ENCODE results near the gene RELL1.
A peak's percentile ranks its signal among the peaks of the same experiment; 100 is the strongest.

Gene RELL1

GRCh38 chr4:37623125-37623524 is 63.1 kb downstream of the RELL1 start:
- DNase-seq (ENCODE audit: low read depth in 2 of 2) = peak in 1 of 2 donors; percentile 34
- H3K4me3 ChIP-seq (replicated peaks in 1 of 2; ENCODE audit: low read depth in 2 of 2, low read length in 2 of 2) = no peak overlapping the region
- TF ChIP-seq CTCF (IDR thresholded peaks at IDR 0.05; ENCODE audit: low read depth, low read length) = no peak

- no peak for TF ChIP-seq CTCF (IDR thresholded peaks at IDR 0.05; ENCODE audit: low read depth, low read length)
- DNase-seq (ENCODE audit: low read depth in 2 of 2) = peak in 1 of 2 donors; percentile 31
- H3K4me3 ChIP-seq (replicated peaks in 1 of 2; ENCODE audit: low read depth in 2 of 2, low read length in 2 of 2) = no peak overlapping the region
These were observed 66.0 kb downstream of the RELL1 start for GRCh38 chr4:37620176-37620575.

GRCh38 chr4:37615720-37616063 is 70.5 kb downstream of the RELL1 start:
- no peak for TF ChIP-seq CTCF (IDR thresholded peaks at IDR 0.05; ENCODE audit: low read depth, low read length)
- DNase-seq (ENCODE audit: low read depth in 2 of 2) = no peak
- H3K4me3 ChIP-seq (replicated peaks in 1 of 2; ENCODE audit: low read depth in 2 of 2, low read length in 2 of 2) = no peak overlapping the region

- no peak for TF ChIP-seq CTCF (IDR thresholded peaks at IDR 0.05; ENCODE audit: low read depth, low read length)
- DNase-seq (ENCODE audit: low read depth in 2 of 2) = no peak
- H3K4me3 ChIP-seq (replicated peaks in 1 of 2; ENCODE audit: low read depth in 2 of 2, low read length in 2 of 2) = no peak overlapping the region
These were observed 71.0 kb downstream of the RELL1 start for GRCh38 chr4:37615059-37615719.

- TF ChIP-seq CTCF (IDR thresholded peaks at IDR 0.05; ENCODE audit: low read depth, low read length) = no peak
- H3K4me3 ChIP-seq (replicated peaks in 1 of 2; ENCODE audit: low read depth in 2 of 2, low read length in 2 of 2) = no peak overlapping the region
- no peak for DNase-seq (ENCODE audit: low read depth in 2 of 2)
These were observed 73.4 kb downstream of the RELL1 start for GRCh38 chr4:37612811-37613210.

GRCh38 chr4:37609626-37610025 is 76.5 kb downstream of the RELL1 start:
- no peak overlapping the region for H3K4me3 ChIP-seq (replicated peaks in 1 of 2; ENCODE audit: low read depth in 2 of 2, low read length in 2 of 2)
- DNase-seq (ENCODE audit: low read depth in 2 of 2) = no peak
- no peak for TF ChIP-seq CTCF (IDR thresholded peaks at IDR 0.05; ENCODE audit: low read depth, low read length)

GRCh38 chr4:37607018-37607417 is 79.2 kb downstream of the RELL1 start:
- no peak for DNase-seq (ENCODE audit: low read depth in 2 of 2)
- no peak overlapping the region for H3K4me3 ChIP-seq (replicated peaks in 1 of 2; ENCODE audit: low read depth in 2 of 2, low read length in 2 of 2)
- no peak for TF ChIP-seq CTCF (IDR thresholded peaks at IDR 0.05; ENCODE audit: low read depth, low read length)

Data from cardiac fibroblast (primary cell).